Measurements from ENCODE around the gene DHRS13.

Gene DHRS13

DNA sequence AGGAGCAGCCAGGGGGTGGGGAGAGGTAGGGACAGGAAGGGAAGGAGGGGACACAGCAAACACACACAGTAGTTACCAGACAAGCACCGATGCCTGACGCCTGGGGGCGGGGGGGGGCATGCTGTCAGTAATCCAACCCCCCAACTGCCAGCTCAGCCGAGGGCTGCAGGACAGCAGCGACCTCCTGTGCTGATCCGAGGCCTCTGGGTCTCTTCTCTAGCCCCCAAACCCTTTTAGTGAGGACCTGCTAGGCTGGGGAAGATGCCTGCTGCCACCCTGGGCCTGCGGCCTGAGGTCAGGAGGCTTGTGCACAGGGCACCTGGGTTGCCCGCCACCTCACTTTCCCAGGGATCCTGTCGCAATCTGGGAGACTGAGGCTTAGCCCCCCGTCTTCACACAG lies 16.9 kb downstream of the DHRS13 start:
- Histone ChIP-seq H3K36me3 (ENCODE audit: low read depth) (peaks cover 15% of the 10 kb centered on the region), H3K4me1 (ENCODE audit: insufficient read depth, poor library complexity, severe bottlenecking) (peaks cover 2% of the 10 kb centered on the region)

DNA sequence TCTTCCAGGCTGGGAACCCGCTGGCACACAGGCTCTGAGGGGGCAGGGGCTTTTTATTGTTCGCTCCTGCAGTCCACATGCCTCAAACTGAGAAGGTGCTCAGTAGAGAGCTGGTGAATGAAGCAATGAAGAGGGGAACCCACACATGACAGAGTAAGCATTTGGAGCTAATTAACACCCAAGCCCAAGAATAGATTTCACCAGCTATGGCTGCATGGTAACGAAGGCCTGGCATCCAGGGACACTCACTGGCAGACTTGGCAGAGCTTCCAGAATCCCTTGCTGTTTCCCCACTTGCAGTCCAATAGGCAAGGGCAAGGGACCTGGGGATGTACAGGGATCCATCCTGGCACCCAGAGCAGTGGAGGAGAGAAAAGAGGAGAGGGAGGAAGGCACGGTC lies 17.5 kb downstream of the DHRS13 start:
- ATAC-seq (ENCODE audit: low read depth): no peak
- Histone ChIP-seq H3K36me3 (ENCODE audit: low read depth) (peaks cover 21% of the 10 kb centered on the region), H3K4me3 (ENCODE audit: severe bottlenecking) (no peak overlapping the region), H3K27ac (ENCODE audit: poor library complexity, severe bottlenecking) (no peak overlapping the region), H3K27me3 (ENCODE audit: insufficient read depth, poor library complexity, severe bottlenecking) (no peaks in the 10 kb centered on the region), H3K9me3 (ENCODE audit: severe bottlenecking) (no peaks in the 10 kb centered on the region), H3K4me1 (ENCODE audit: insufficient read depth, poor library complexity, severe bottlenecking) (peaks cover 8% of the 10 kb centered on the region)
- no peak for DNase-seq (ENCODE audit: low spot score)
- TF ChIP-seq, protein P1, sequence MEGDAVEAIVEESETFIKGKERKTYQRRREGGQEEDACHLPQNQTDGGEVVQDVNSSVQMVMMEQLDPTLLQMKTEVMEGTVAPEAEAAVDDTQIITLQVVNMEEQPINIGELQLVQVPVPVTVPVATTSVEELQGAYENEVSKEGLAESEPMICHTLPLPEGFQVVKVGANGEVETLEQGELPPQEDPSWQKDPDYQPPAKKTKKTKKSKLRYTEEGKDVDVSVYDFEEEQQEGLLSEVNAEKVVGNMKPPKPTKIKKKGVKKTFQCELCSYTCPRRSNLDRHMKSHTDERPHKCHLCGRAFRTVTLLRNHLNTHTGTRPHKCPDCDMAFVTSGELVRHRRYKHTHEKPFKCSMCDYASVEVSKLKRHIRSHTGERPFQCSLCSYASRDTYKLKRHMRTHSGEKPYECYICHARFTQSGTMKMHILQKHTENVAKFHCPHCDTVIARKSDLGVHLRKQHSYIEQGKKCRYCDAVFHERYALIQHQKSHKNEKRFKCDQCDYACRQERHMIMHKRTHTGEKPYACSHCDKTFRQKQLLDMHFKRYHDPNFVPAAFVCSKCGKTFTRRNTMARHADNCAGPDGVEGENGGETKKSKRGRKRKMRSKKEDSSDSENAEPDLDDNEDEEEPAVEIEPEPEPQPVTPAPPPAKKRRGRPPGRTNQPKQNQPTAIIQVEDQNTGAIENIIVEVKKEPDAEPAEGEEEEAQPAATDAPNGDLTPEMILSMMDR (IDR thresholded peaks at IDR 0.05; ENCODE audit: poor library complexity, severe bottlenecking): no peak

More for the DNA sequence above, 16.9 kb downstream of the DHRS13 start:
- TF ChIP-seq, protein P1 (IDR thresholded peaks at IDR 0.05; ENCODE audit: poor library complexity, severe bottlenecking): no peak
- no peak for ATAC-seq (ENCODE audit: low read depth)
- Histone ChIP-seq H3K27me3 (ENCODE audit: insufficient read depth, poor library complexity, severe bottlenecking) (no peaks in the 10 kb centered on the region), H3K27ac (ENCODE audit: poor library complexity, severe bottlenecking) (no peak overlapping the region), H3K9me3 (ENCODE audit: severe bottlenecking) (no peaks in the 10 kb centered on the region), H3K4me3 (ENCODE audit: severe bottlenecking) (no peak overlapping the region)
- DNase-seq (ENCODE audit: low spot score): no peak

- peaks cover 33% of the 10 kb centered on the region for H3K36me3 ChIP-seq (ENCODE audit: low read depth)
- no peak for ATAC-seq (ENCODE audit: low read depth)
These were observed 18.7 kb downstream of the DHRS13 start for GRCh38 chr17:28883967-28884702.

DNA sequence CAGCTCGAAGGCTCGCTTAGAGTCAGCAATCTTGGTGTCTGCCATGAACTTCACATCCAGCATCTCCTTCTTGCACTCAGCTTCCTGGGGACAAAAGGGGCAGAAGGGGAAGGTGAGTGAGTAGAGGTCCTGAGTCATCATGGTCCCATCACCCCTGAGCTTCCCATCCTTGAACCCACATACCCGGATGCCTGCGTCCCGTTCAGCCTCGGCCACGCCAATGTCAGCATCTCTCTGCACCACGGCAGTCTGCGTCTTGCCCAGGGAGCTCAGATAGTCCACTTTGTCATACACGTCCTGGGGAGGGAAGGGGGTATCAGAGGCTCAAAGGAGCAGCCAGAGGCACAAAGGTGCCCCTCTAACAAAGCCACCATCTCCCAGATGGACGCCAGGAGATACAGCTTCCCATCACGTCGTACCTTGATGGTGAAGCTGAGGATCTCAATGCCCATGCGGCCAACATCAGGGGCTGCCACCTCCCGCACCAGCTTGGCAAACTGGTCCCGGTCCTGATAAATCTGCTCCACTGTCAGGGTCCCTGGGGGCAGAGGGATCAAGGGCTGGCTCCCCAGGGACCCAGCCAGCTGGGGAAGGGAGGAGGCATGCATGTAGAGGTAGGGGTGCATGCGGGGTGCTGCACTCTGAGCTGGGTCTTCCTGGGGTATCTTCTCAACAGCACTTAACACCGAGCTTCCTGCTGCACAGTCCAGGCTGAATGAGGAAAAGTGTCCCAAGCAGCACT lies 20.6 kb downstream of the DHRS13 start:
- TF ChIP-seq, protein P1 (IDR thresholded peaks at IDR 0.05; ENCODE audit: poor library complexity, severe bottlenecking): no peak
- Histone ChIP-seq H3K36me3 (ENCODE audit: low read depth) (peaks cover 38% of the 10 kb centered on the region), H3K27ac (ENCODE audit: poor library complexity, severe bottlenecking) (no peak overlapping the region), H3K27me3 (ENCODE audit: insufficient read depth, poor library complexity, severe bottlenecking) (no peaks in the 10 kb centered on the region), H3K4me1 (ENCODE audit: insufficient read depth, poor library complexity, severe bottlenecking) (peaks cover 20% of the 10 kb centered on the region), H3K9me3 (ENCODE audit: severe bottlenecking) (no peaks in the 10 kb centered on the region), H3K4me3 (ENCODE audit: severe bottlenecking) (no peak overlapping the region)
- ATAC-seq (ENCODE audit: low read depth): no peak
- DNase-seq (ENCODE audit: low spot score): no peak

More at GRCh38 chr17:28883967-28884702, 18.7 kb downstream of the DHRS13 start:
- TF ChIP-seq, protein P1 (IDR thresholded peaks at IDR 0.05; ENCODE audit: poor library complexity, severe bottlenecking): no peak
- Histone ChIP-seq H3K27me3 (ENCODE audit: insufficient read depth, poor library complexity, severe bottlenecking) (no peaks in the 10 kb centered on the region), H3K4me3 (ENCODE audit: severe bottlenecking) (no peak overlapping the region), H3K9me3 (ENCODE audit: severe bottlenecking) (no peaks in the 10 kb centered on the region), H3K4me1 (ENCODE audit: insufficient read depth, poor library complexity, severe bottlenecking) (peaks cover 10% of the 10 kb centered on the region), H3K27ac (ENCODE audit: poor library complexity, severe bottlenecking) (no peak overlapping the region)
- DNase-seq (ENCODE audit: low spot score): no peak
